Measurements from ENCODE around the gene NUDT4. TPM values are rescaled to one million over a fixed set of nuclear protein-coding genes. Genes with fewer than 3 reads are reported as not detected.

Gene NUDT4
- total RNA-seq, 4 donors from 2014 or later = 54.4 to 84.3 (median 69.9) TPM

GRCh38 chr12:93425736-93426411, 48.1 kb downstream of the NUDT4 start:
- Histone ChIP-seq H3K4me1 (peaks cover 0 to 71% (median 24%) of the 10 kb centered on the region in 4 donors), H3K36me3 (no peaks in the 10 kb centered on the region), H3K27me3 (no peaks in the 10 kb centered on the region), H3K9me3 (no peaks in the 10 kb centered on the region), H3K4me3 (no peak overlapping the region), H3K27ac (peak overlapping the region in 1 of 4 donors; percentile 25)
- TF ChIP-seq CTCF (IDR thresholded peaks at IDR 0.05) = no peak
- no peak for TF ChIP-seq POLR2A (IDR thresholded peaks at IDR 0.05)
- no peak for TF ChIP-seq EP300 (IDR thresholded peaks at IDR 0.05)
- WGBS, 2 donors = 40 to 49% methylated on average over 8 of the region's 8 CpGs
- DNase-seq (ENCODE audit: low spot score in 2 of 2) = no peak

- WGBS, 2 donors = 21 to 43% methylated on average over 1 of the region's 1 CpG
- H3K9me3 ChIP-seq = no peaks in the 10 kb centered on the region
- H3K27ac ChIP-seq = peak overlapping the region in 1 of 4 donors; percentile 25
These were observed 48.7 kb downstream of the NUDT4 start for GRCh38 chr12:93426412-93426805.

GRCh38 chr12:93427779-93428564, 50.2 kb downstream of the NUDT4 start:
- H3K4me1 ChIP-seq = peaks cover 0 to 74% (median 24%) of the 10 kb centered on the region in 4 donors

More at GRCh38 chr12:93426412-93426805, 48.7 kb downstream of the NUDT4 start:
- no peaks in the 10 kb centered on the region for H3K27me3 ChIP-seq
- TF ChIP-seq CTCF (IDR thresholded peaks at IDR 0.05) = no peak
- no peak for TF ChIP-seq EP300 (IDR thresholded peaks at IDR 0.05)
- TF ChIP-seq POLR2A (IDR thresholded peaks at IDR 0.05) = no peak
- DNase-seq (ENCODE audit: low spot score in 2 of 2) = no peak
- no peaks in the 10 kb centered on the region for H3K36me3 ChIP-seq
- H3K4me3 ChIP-seq = no peak overlapping the region
- peaks cover 0 to 74% (median 24%) of the 10 kb centered on the region in 4 donors for H3K4me1 ChIP-seq

GRCh38 chr12:93429448-93429847, 51.7 kb downstream of the NUDT4 start:
- Histone ChIP-seq H3K27ac (no peak overlapping the region), H3K4me3 (no peak overlapping the region), H3K36me3 (no peaks in the 10 kb centered on the region), H3K9me3 (no peaks in the 10 kb centered on the region), H3K27me3 (no peaks in the 10 kb centered on the region), H3K4me1 (peaks cover 0 to 69% (median 25%) of the 10 kb centered on the region in 4 donors)
- WGBS, 2 donors = 76 to 83% methylated on average over 1 of the region's 1 CpG
- no peak for DNase-seq (ENCODE audit: low spot score in 2 of 2)
- no peak for TF ChIP-seq CTCF (IDR thresholded peaks at IDR 0.05)
- no peak for TF ChIP-seq EP300 (IDR thresholded peaks at IDR 0.05)
- TF ChIP-seq POLR2A (IDR thresholded peaks at IDR 0.05) = no peak

More at GRCh38 chr12:93427779-93428564, 50.2 kb downstream of the NUDT4 start:
- 82 to 85% methylated on average over 5 of the region's 5 CpGs for WGBS, 2 donors
- H3K36me3 ChIP-seq = no peaks in the 10 kb centered on the region
- no peak overlapping the region for H3K4me3 ChIP-seq
- TF ChIP-seq CTCF (IDR thresholded peaks at IDR 0.05) = no peak
- TF ChIP-seq POLR2A (IDR thresholded peaks at IDR 0.05) = no peak
- H3K27ac ChIP-seq = no peak overlapping the region
- no peak for DNase-seq (ENCODE audit: low spot score in 2 of 2)
- no peaks in the 10 kb centered on the region for H3K27me3 ChIP-seq
- H3K9me3 ChIP-seq = no peaks in the 10 kb centered on the region

GRCh38 chr12:93429852-93430251, 52.1 kb downstream of the NUDT4 start:
- no peak for DNase-seq (ENCODE audit: low spot score in 2 of 2)
- WGBS, 2 donors = 88 to 90% methylated on average over 1 of the region's 1 CpG
- no peak for TF ChIP-seq POLR2A (IDR thresholded peaks at IDR 0.05)
- TF ChIP-seq CTCF (IDR thresholded peaks at IDR 0.05) = no peak
- no peak for TF ChIP-seq EP300 (IDR thresholded peaks at IDR 0.05)

More at GRCh38 chr12:93429852-93430251, 52.1 kb downstream of the NUDT4 start:
- Histone ChIP-seq H3K36me3 (no peaks in the 10 kb centered on the region), H3K9me3 (no peaks in the 10 kb centered on the region), H3K27ac (no peak overlapping the region), H3K4me3 (no peak overlapping the region), H3K4me1 (peaks cover 0 to 69% (median 25%) of the 10 kb centered on the region in 4 donors), H3K27me3 (no peaks in the 10 kb centered on the region)

Data from tibial nerve (tissue), 4 donors.